Aorta (tissue), 5 donors: ENCODE data around the gene RND3. TPM values are rescaled to one million over a fixed set of nuclear protein-coding genes. Genes with fewer than 3 reads are reported as not detected.

Experiments
- ATAC-seq: fragments of 200-7000 bp; cut with Tn5 transposase; one replicate; pipeline ENCODE4 v1.9.1; 2022; ENCODE audit warnings: moderate library complexity; ENCODE audit not compliant: low FRiP score
- DNase-seq, 2 donors: peaks; one replicate each; pipeline ENCODE4 v3.0.0-alpha.2; 2020
- H3K27ac ChIP-seq, 2 donors: one replicate each; pipeline ENCODE4 v1.5.1; 2013; ENCODE audit warnings: low read length in 2 of 2, mild to moderate bottlenecking in 2 of 2, moderate library complexity in 2 of 2, control low read depth in 1 of 2, inconsistent platforms in 1 of 2, low read depth in 1 of 2
- H3K27me3 ChIP-seq, 2 donors: one replicate each; pipeline ENCODE4 v1.6.1; 2013; ENCODE audit warnings: control low read depth in 1 of 2, low read length in 1 of 2, mild to moderate bottlenecking in 1 of 2, moderate library complexity in 1 of 2; ENCODE audit not compliant: insufficient read depth in 2 of 2, control insufficient read depth in 1 of 2
- H3K36me3 ChIP-seq, 2 donors: one replicate each; pipeline ENCODE4 v1.6.1; 2013; ENCODE audit warnings: control low read depth in 1 of 2, low read length in 1 of 2, mild to moderate bottlenecking in 1 of 2; ENCODE audit not compliant: insufficient read depth in 2 of 2, control insufficient read depth in 1 of 2
- H3K4me1 ChIP-seq, 2 donors: one replicate each; pipeline ENCODE4 v1.6.1; 2013; ENCODE audit warnings: low read length in 2 of 2, control low read depth in 1 of 2, mild to moderate bottlenecking in 1 of 2, moderate library complexity in 1 of 2; ENCODE audit not compliant: insufficient read depth in 2 of 2, control insufficient read depth in 1 of 2
- H3K4me3 ChIP-seq, 2 donors: one replicate each; pipeline ENCODE4 v1.5.1; 2013; ENCODE audit warnings: low read length in 2 of 2, control low read depth in 1 of 2, mild to moderate bottlenecking in 1 of 2
- H3K9me3 ChIP-seq: one replicate; pipeline ENCODE4 v1.6.1; 2013; ENCODE audit warnings: mild to moderate bottlenecking, low read length; ENCODE audit not compliant: control insufficient read depth
- WGBS, 2 donors: extraction: QIAGEN DNeasy Blood & Tissue Kit; methylation state at CpG; one replicate each; pipeline ENCODE4 v1.1.7; 2013; 5-methylcytosine and 5-hydroxymethylcytosine counted together
- intact Hi-C, 2 donors: fragments of 100-400 bp; cut with DNase I; formaldehyde crosslinking; loops; one replicate each; pipeline versions ENCODE4 v1.14.2 to v1.15.0; 2022
- polyA plus RNA-seq, 2 donors: library from polyadenylated mRNA; stranded (reverse); fragments of 200-250 nt; gene quantifications; one replicate each; pipeline ENCODE4 v1.2.3, GENCODE V29; 2013
- total RNA-seq, 2 donors: library from RNA; stranded (reverse); fragmentation: NEBNext Ultra II Directional; extraction: Animal tissue kit (Norgen Biotek cat#: 25700); gene quantifications; one replicate each; pipeline ENCODE4 v1.2.1, GENCODE V29; 2021
- donor health status: healthy with polysubstance abuse.
- donor health status: Bipolar disorder and iron deficiency.
- donor health status: DM: no; HTN: no; CAD: no.
- donor health status: DM: no; HTN: no; CAD: no.
- donor health status: DM: yes; HTN: yes; CAD: no.

The RND3 gene
- total and polyA plus RNA-seq, 4 donors: 16.8 to 67.0 (median 21.1) TPM

DNA sequence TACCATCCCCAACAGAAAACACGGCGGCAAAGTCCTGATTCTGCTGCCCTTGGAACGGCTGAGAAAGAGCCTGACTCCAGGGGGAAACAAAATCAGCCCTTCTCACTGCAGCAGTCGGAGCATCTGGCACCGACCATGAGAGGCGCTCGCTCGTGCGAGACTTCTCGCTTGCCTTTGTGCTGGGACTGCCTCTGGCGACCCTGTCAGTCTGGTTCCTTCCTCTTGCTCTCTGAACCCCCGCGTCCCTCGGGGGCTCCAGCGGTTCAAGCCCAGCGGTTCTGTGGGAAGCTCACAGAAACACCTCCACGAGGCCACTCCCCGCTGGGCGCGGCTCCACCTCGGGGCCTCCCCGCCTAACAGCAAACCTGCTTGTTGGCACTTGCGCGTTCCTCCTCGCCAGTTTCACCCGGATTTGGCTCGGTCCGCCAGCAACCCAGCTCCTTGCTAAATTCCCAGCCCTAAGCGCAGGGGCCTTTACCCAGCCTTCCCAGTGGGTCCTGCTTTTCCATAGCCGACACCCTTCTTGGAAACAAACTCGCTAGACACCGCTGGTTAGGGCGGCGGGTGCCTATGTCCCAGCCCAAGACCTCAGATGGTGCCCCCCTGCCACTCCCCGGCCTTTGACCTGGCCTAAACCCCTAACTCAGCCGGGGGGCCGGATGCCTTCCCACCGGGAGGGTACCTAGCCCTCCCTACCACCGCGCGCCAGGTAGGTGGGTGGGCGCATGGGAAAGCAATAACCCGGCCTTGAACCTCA lies 2.2 kb downstream of the RND3 start:
- peak overlapping the region; percentile 83 to 90 for H3K27ac ChIP-seq
- intact Hi-C loops: loop anchor here (5.0 to 10.0 kb wide), 9 partner anchors 63 to 888 kb away; no protein-coding TSS in a partner anchor

DNA sequence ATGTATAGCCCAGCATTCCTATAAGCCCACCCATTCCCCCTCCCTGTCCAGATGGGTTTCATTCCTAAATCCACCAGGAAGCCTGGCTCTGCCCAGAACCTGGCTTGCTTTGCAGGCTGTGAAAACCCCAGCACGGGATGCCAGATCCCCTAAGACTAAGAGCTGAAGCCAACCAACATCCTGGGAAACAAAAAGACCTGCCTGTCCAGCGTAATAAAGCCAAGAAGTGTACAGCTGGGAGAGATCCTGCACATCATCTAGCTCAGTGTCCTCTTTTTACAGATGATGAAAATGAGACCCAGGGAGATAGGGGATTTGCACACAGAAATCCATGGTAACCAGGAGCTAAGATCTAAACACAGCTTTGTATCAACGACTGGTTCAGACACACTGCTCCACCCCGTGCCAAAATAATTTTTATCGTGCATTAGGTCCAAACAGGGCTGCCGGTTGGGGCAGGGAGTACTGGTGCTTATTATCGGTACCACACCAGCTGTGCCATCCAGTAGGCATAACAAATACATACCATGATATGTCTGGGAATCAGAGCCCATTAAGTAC lies 2.9 kb downstream of the RND3 start:
- no peaks in the 10 kb centered on the region for H3K36me3 ChIP-seq
- 4% methylated on average over 7 of the region's 7 CpGs for WGBS, 2 donors
- no peak for ATAC-seq
- H3K27ac ChIP-seq: peak overlapping the region; percentile 71 to 90
- H3K9me3 ChIP-seq: no peaks in the 10 kb centered on the region
- no peaks in the 10 kb centered on the region for H3K27me3 ChIP-seq
- H3K4me3 ChIP-seq: peak overlapping the region; percentile 45 to 79
- H3K4me1 ChIP-seq: peaks cover 3 to 15% of the 10 kb centered on the region in 2 donors
- DNase-seq: no peak
- intact Hi-C loops: loop anchor here (5.0 to 10.0 kb wide), 9 partner anchors 62 to 887 kb away; no protein-coding TSS in a partner anchor

More for the DNA sequence above, 2.2 kb downstream of the RND3 start:
- Histone ChIP-seq H3K27me3 (no peaks in the 10 kb centered on the region), H3K9me3 (no peaks in the 10 kb centered on the region), H3K4me1 (peaks cover 1 to 15% of the 10 kb centered on the region in 2 donors), H3K4me3 (peak overlapping the region; percentile 45 to 79), H3K36me3 (no peaks in the 10 kb centered on the region)
- DNase-seq: peak; percentile 88 to 90
- ATAC-seq: peak; percentile 60
- WGBS, 2 donors: 1% methylated on average over 43 of the region's 43 CpGs

DNA sequence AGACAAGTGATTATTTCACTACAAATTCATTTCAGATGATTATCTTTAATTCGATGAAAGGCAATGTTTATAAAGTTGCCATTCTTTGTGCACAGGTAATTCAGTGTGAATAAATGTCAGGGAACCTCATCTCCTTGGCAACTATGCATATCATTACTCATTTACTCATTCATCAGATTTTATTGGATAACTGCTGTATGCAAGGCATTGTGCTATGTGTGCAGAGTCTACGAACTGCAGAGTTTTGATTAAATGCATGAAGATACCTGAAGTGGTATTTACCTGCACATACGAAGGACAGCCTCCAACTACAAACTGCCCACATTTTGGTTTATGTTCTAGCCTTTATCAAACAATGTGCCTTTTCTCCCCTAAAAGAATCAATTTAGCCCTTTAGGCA lies 3.5 kb downstream of the RND3 start:
- H3K27ac ChIP-seq: peak overlapping the region in 1 of 2 donors; percentile 90
- ATAC-seq (no peak), DNase-seq (no peak)
- peaks cover 3 to 19% of the 10 kb centered on the region in 2 donors for H3K4me1 ChIP-seq
- no peaks in the 10 kb centered on the region for H3K36me3 ChIP-seq
- no peaks in the 10 kb centered on the region for H3K9me3 ChIP-seq
- H3K27me3 ChIP-seq: no peaks in the 10 kb centered on the region
- 46 to 48% methylated on average over 3 of the region's 3 CpGs for WGBS, 2 donors
- H3K4me3 ChIP-seq: no peak overlapping the region
- intact Hi-C loops: loop anchor here (10.0 kb wide), 5 partner anchors 131 to 459 kb away; no protein-coding TSS in a partner anchor

DNA sequence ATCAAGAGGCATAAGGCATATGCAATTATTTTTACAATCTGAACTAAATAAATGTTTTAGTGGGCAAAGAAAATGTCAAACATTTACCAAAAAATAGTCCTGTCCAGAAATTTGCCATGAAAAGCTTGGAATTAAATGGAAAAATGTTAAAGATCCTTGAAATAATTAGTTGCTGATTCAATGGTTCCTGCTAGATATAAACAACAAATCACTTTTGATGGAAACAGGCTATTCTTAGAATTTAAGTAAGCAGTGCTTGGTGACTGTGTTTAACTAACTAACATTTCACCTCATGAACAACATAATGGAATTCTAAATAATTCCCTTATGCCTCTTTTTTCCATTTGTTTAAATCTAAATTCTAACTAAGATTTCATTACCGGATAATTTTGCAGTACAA lies 3.9 kb downstream of the RND3 start:
- intact Hi-C loops: loop anchor here (10.0 kb wide), 5 partner anchors 131 to 459 kb away; no protein-coding TSS in a partner anchor
- no peaks in the 10 kb centered on the region for H3K9me3 ChIP-seq
- H3K4me3 ChIP-seq: no peak overlapping the region
- H3K36me3 ChIP-seq: no peaks in the 10 kb centered on the region
- peaks cover 3 to 19% of the 10 kb centered on the region in 2 donors for H3K4me1 ChIP-seq
- ATAC-seq (no peak), DNase-seq (no peak)
- WGBS, 2 donors: 54 to 71% methylated on average over 1 of the region's 1 CpG
- H3K27ac ChIP-seq: no peak overlapping the region
- H3K27me3 ChIP-seq: no peaks in the 10 kb centered on the region

DNA sequence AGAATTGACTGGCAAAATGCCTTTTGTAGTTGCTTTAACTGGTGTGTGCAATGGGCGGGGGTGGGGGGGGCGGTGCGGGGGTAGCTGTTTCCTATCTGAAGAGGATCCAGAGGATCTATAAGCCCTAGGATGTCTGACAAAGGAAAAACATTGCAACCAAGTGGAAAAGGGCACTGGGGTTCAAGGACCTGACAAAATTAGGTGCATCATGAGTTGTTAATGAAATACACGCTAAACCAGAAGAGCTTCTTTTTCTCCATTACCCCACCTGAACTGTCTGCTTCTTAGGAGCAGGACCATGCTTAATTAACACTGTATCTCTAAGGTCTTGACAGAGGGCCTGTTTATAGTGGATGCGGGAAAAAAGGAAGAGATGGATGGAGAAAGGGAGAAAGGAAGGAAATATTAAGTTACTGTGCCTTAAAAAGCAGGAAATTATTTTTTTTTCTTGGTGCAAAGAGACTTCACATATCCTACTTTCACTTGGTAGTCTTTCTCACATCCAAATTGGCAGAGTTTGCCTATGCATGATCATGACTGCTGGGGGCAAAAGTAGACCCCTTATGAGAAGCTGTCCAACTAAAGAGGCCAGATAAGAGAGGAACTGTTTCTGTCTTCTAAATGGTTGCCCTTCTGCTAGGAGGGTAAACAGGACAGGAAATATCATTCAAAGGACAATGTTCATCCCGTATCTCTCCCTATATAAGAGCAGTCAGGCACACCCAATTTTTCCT lies 4.6 kb downstream of the RND3 start:
- DNase-seq (no peak), ATAC-seq (no peak)
- WGBS, 2 donors: 61 to 71% methylated on average over 6 of the region's 6 CpGs
- no peaks in the 10 kb centered on the region for H3K36me3 ChIP-seq
- intact Hi-C loops: loop anchor here (10.0 kb wide), 5 partner anchors 132 to 458 kb away; no protein-coding TSS in a partner anchor
- no peak overlapping the region for H3K4me3 ChIP-seq
- H3K27me3 ChIP-seq: no peaks in the 10 kb centered on the region
- H3K4me1 ChIP-seq: peaks cover 3 to 23% of the 10 kb centered on the region in 2 donors
- no peaks in the 10 kb centered on the region for H3K9me3 ChIP-seq
- H3K27ac ChIP-seq: peak overlapping the region in 1 of 2 donors; percentile 36

DNA sequence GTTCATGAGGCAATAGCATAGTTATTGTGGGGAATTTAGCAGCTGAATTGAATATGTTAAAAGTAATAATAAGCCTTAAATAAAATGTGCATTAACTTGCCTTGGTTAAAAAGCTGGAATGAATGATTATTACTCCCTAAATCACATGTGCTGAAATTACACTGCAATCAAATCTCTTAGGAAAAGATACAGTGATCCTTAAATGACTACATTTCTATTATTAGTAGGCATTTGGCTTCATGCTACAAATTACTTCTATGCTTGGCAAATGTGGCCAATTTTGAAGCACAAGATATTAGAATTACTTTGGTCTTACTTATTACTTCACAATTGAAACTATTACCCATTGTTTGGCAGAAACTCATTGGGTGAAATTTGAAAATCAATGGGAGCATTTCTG lies 5.4 kb downstream of the RND3 start:
- no peaks in the 10 kb centered on the region for H3K9me3 ChIP-seq
- H3K36me3 ChIP-seq: no peaks in the 10 kb centered on the region
- H3K4me3 ChIP-seq: no peak overlapping the region
- no peak for DNase-seq
- peaks cover 5 to 25% of the 10 kb centered on the region in 2 donors for H3K4me1 ChIP-seq
- ATAC-seq: no peak
- H3K27ac ChIP-seq: no peak overlapping the region
- H3K27me3 ChIP-seq: no peaks in the 10 kb centered on the region
- intact Hi-C loops: loop anchor here (10.0 kb wide), 5 partner anchors 133 to 457 kb away; no protein-coding TSS in a partner anchor

DNA sequence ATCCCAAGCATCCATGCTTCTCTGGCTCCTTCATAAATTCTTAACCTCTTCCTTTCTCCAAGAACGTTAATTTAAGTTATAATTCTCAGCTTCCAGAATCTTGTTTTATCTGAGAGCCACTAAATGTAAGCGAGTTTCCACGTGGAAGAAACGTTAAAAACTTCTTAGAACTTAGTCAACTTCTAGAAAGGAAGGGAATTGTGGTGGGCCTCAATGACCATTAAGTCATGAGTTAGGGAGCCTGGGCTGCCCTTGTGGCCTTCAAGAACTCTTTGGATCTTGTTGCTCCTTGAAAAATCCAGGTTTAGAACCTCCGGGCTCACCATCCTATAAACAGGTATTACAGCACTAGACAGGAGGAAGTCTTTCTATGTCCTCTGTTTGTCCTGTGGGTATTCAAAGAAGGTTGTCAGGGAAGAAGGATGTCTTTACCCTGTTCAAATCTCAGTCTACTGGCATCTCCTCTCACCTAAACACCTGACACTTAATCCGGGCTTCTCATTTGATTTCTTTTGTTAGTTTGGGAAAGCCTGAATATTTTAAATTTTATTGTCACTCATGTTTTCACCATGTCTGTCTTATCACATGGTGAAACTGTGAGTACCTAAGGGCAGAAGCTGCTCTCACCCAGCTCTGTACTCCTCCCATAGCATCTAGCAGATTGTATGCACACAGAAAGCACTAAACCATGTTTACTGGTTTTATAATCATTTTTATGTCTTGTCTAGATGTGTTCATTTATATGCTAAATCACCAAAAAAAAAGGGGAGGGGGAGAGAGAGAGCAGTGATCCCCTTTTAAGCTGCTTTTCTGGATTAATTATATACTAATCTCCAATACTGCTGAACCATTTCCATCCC lies 6.3 kb downstream of the RND3 start:
- WGBS, 2 donors: 86% methylated on average over 6 of the region's 6 CpGs
- Histone ChIP-seq H3K36me3 (no peaks in the 10 kb centered on the region), H3K9me3 (no peaks in the 10 kb centered on the region), H3K4me3 (no peak overlapping the region), H3K27ac (no peak overlapping the region), H3K27me3 (no peaks in the 10 kb centered on the region), H3K4me1 (peaks cover 5 to 28% of the 10 kb centered on the region in 2 donors)
- intact Hi-C loops: loop anchor here (10.0 kb wide), 5 partner anchors 134 to 456 kb away; no protein-coding TSS in a partner anchor
- DNase-seq (no peak), ATAC-seq (no peak)

DNA sequence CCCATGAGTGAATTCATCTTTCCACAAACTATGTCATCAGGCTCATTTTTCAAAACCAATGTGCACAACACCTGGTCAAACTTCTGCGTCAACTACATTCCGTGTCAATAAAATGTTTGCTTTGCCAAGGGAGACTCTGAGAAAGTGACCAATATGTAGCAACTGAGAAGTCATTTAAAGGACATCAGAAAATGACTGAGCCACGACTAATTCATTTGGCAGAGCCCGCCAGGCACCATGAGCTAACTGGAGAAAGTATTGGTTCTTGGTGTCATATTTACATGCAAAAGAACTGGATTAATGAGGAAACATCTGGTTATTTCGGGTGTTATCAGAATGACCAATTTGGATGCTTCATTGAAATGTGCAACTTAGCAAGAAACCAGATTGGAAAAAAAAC lies 7.2 kb downstream of the RND3 start:
- intact Hi-C loops: loop anchor here (10.0 kb wide), 5 partner anchors 135 to 455 kb away; no protein-coding TSS in a partner anchor
- Histone ChIP-seq H3K27me3 (no peaks in the 10 kb centered on the region), H3K4me1 (peaks cover 6 to 29% of the 10 kb centered on the region in 2 donors), H3K27ac (no peak overlapping the region), H3K36me3 (no peaks in the 10 kb centered on the region), H3K4me3 (no peak overlapping the region), H3K9me3 (no peaks in the 10 kb centered on the region)
- no peak for DNase-seq
- no peak for ATAC-seq
- 73 to 81% methylated on average over 5 of the region's 5 CpGs for WGBS, 2 donors
